OCI-LY7 (cell line): Measurements from ENCODE around the gene ANO6. TPM values are rescaled to one million over a fixed set of nuclear protein-coding genes. Genes with fewer than 3 reads are reported as not detected.

Experiments used
- BruUV-seq: library from RNA; stranded (reverse); fragments of 400-500 nt; replicated peaks from 2 replicates; lab custom pipeline; 2021; lab: Mats Ljungman, UMichigan
- CTCF ChIA-PET: fragments of 300-600 bp; sonication (Branson Sonifier 250); formaldehyde crosslinking; loops from one replicate; lab custom pipeline; 2022; ENCODE audit warnings: antibody characterized with exemption; ENCODE audit not compliant: unreplicated experiment; lab: Charles Lee
- POLR2A ChIA-PET: fragments of 300-600 bp; sonication (Branson Sonifier 250); formaldehyde crosslinking; loops from one replicate; lab custom pipeline; 2022; ENCODE audit warnings: antibody characterized with exemption; lab: Charles Lee
- DNase-seq: peaks from one replicate; pipeline ENCODE4 v3.0.0-alpha.2; 2015; ENCODE audit warnings: low spot score
- H2AFZ ChIP-seq: fragments of 200-600 bp; sonication (generic), shearing (Covaris generic); 2 replicates; pipeline ENCODE4 v1.6.1; 2014; ENCODE audit warnings: mild to moderate bottlenecking, antibody characterized with exemption, low read length, moderate library complexity
- H3K27ac ChIP-seq: fragments of 200-600 bp; sonication (generic); 2 replicates; pipeline ENCODE4 v1.5.1; 2014; ENCODE audit warnings: mixed run types, low read depth, mild to moderate bottlenecking, moderate library complexity, low read length, inconsistent platforms; ENCODE audit not compliant: poor library complexity, severe bottlenecking
- H3K36me3 ChIP-seq: fragments of 200-600 bp; sonication (generic); 2 replicates; pipeline ENCODE4 v1.6.1; 2014; ENCODE audit warnings: mild to moderate bottlenecking, antibody characterized with exemption, low read length, moderate library complexity, mixed read lengths; ENCODE audit not compliant: insufficient read depth
- H3K4me1 ChIP-seq: fragments of 200-600 bp; sonication (generic); 2 replicates; pipeline ENCODE4 v1.5.1; 2014; ENCODE audit warnings: mild to moderate bottlenecking, low read length; ENCODE audit not compliant: insufficient read depth, poor library complexity, severe bottlenecking
- H3K4me2 ChIP-seq: fragments of 200-600 bp; sonication (generic); 2 replicates; pipeline ENCODE4 v1.6.1; 2014; ENCODE audit warnings: mild to moderate bottlenecking, low read length
- H3K4me3 ChIP-seq: fragments of 200-600 bp; sonication (generic); 2 replicates; pipeline ENCODE4 v1.5.1; 2014; ENCODE audit warnings: mild to moderate bottlenecking, low read depth, low read length; ENCODE audit not compliant: poor library complexity, severe bottlenecking
- H3K79me2 ChIP-seq: fragments of 200-600 bp; sonication (generic); 2 replicates; pipeline ENCODE4 v1.6.1; 2016; ENCODE audit warnings: low read depth, mild to moderate bottlenecking, low read length, moderate library complexity, mixed read lengths; ENCODE audit not compliant: insufficient read depth
- H3K9me2 ChIP-seq: fragments of 200-600 bp; sonication (generic); 2 replicates; pipeline ENCODE4 v1.6.1; 2016; ENCODE audit warnings: mild to moderate bottlenecking, low read length, mixed read lengths; ENCODE audit not compliant: insufficient read depth
- H3K9me3 ChIP-seq: fragments of 200-600 bp; sonication (generic); 2 replicates; pipeline ENCODE4 v1.6.1; 2014; ENCODE audit warnings: mild to moderate bottlenecking, mixed run types, low read length, mixed read lengths
- H4K20me1 ChIP-seq: fragments of 200-600 bp; sonication (generic); 2 replicates; pipeline ENCODE4 v1.6.1; 2014; ENCODE audit warnings: mild to moderate bottlenecking, antibody characterized with exemption, low read length, moderate library complexity, mixed read lengths; ENCODE audit not compliant: insufficient read depth
- CTCF ChIP-seq: fragments of 200-600 bp; sonication (generic); conservative IDR thresholded peaks from 2 replicates; pipeline ENCODE4 v1.5.1; 2014; ENCODE audit warnings: mild to moderate bottlenecking, antibody characterized with exemption, low read length, moderate library complexity, mixed read lengths
- EZH2phosphoT487 ChIP-seq: fragments of 200-600 bp; sonication (generic); IDR thresholded peaks from 2 replicates; pipeline ENCODE4 v1.6.1; 2018; ENCODE audit warnings: low read depth, borderline replicate concordance, mild to moderate bottlenecking, mixed run types, antibody characterized with exemption, low read length, moderate library complexity, mixed read lengths
- intact Hi-C: fragments of 100-400 bp; cut with micrococcal nuclease; formaldehyde crosslinking; loops from one replicate; pipeline ENCODE4 v1.10.0; 2022; ENCODE audit not compliant: unreplicated experiment
- total RNA-seq, 2 experiments: library from RNA; depleted of rRNA in 1 of 2; stranded (reverse); fragments of >200 nt in 1 of 2; shearing (Covaris generic) in 1 of 2; gene quantifications; 2 replicates each; pipeline ENCODE4 v1.2.3, GENCODE V29; 2014 to 2022

Gene ANO6
- total RNA-seq, 2 experiments from 2014 or later, result 15.0 to 17.7 TPM

- H4K20me1 ChIP-seq, result no peaks in the 10 kb centered on the region
- ChIA-PET POLR2A (interaction anchor here (0.7 kb wide), 1 partner anchor 13 kb away, joined by 3 read pairs; no protein-coding TSS in a partner anchor), CTCF (no interaction called here)
- no peak overlapping the region for H2AFZ ChIP-seq
- H3K4me2 ChIP-seq, result no peak overlapping the region
- H3K4me3 ChIP-seq, result no peak overlapping the region
- intact Hi-C loops, result no loop called here
- TF ChIP-seq CTCF, result no peak
- TF ChIP-seq EZH2phosphoT487, result no peak
- H3K9me3 ChIP-seq, result no peaks in the 10 kb centered on the region
- no peaks in the 10 kb centered on the region for H3K9me2 ChIP-seq
- peaks cover 4% of the 10 kb centered on the region; the same call in 1 of the 2 replicates for H3K36me3 ChIP-seq
- H3K79me2 ChIP-seq, result no peaks in the 10 kb centered on the region
- DNase-seq, result no peak
- no peak overlapping the region for H3K27ac ChIP-seq
- H3K4me1 ChIP-seq, result no peaks in the 10 kb centered on the region
- BruUV-seq, result no TSS peak
These were observed 182.7 kb downstream of the ANO6 start for GRCh38 chr12:45398552-45398951.

GRCh38 chr12:45400991-45401390 lies 185.1 kb downstream of the ANO6 start:
- no TSS peak for BruUV-seq
- CTCF ChIA-PET, result no interaction called here

More at GRCh38 chr12:45400991-45401390, 185.1 kb downstream of the ANO6 start:
- Histone ChIP-seq H3K4me1 (no peaks in the 10 kb centered on the region), H3K4me2 (no peak overlapping the region), H3K79me2 (no peaks in the 10 kb centered on the region), H3K36me3 (peaks cover 6% of the 10 kb centered on the region; the same call in 1 of the 2 replicates), H3K27ac (no peak overlapping the region), H3K9me2 (no peaks in the 10 kb centered on the region), H3K4me3 (no peak overlapping the region), H3K9me3 (no peaks in the 10 kb centered on the region), H2AFZ (no peak overlapping the region), H4K20me1 (no peaks in the 10 kb centered on the region)
- intact Hi-C loops, result no loop called here
- no peak for DNase-seq
- POLR2A ChIA-PET, result interaction anchor here (0.5 to 1.7 kb wide), 4 partner anchors 9 to 1240 kb away, joined by 3 to 4 read pairs (median 3); no protein-coding TSS in a partner anchor
- TF ChIP-seq EZH2phosphoT487, result no peak
- TF ChIP-seq CTCF, result no peak
